ENCODE measurements around the gene DYNLRB1. TPM values are rescaled to one million over a fixed set of nuclear protein-coding genes. Genes with fewer than 3 reads are reported as not detected.

DYNLRB1 gene
- total RNA-seq, 1 experiment from 2014 or later: 127 TPM

GRCh38 chr20:34532320-34532719, 16.1 kb downstream of the DYNLRB1 start:
- Mint-ChIP-seq H3K27ac (ENCODE audit: low read depth, unreplicated experiment) (no peak overlapping the region), H3K4me3 (ENCODE audit: unreplicated experiment) (no peak overlapping the region), H3K27me3 (ENCODE audit: insufficient read depth, unreplicated experiment) (no peaks in the 10 kb centered on the region), H3K4me1 (ENCODE audit: insufficient read depth, unreplicated experiment) (peaks cover 7% of the 10 kb centered on the region), H3K9me3 (ENCODE audit: unreplicated experiment) (no peaks in the 10 kb centered on the region), H3K36me3 (ENCODE audit: insufficient read depth, unreplicated experiment) (peaks cover 73% of the 10 kb centered on the region)
- no peak for TF ChIP-seq CTCF (IDR thresholded peaks at IDR 0.05; ENCODE audit: unreplicated experiment)
- CTCF ChIA-PET: interaction anchor here (0.6 to 3.1 kb wide), 3 partner anchors 10 to 220 kb away, joined by 3 to 10 read pairs (median 3); no protein-coding TSS in a partner anchor
- intact Hi-C loops (cut with micrococcal nuclease): no loop called here
- DNase-seq (ENCODE audit: unreplicated experiment): no peak
- POLR2A ChIA-PET: interaction anchor here (0.7 to 5.7 kb wide), 3 partner anchors 16 to 182 kb away, joined by 3 to 34 read pairs (median 3); partner anchors contain the start of gene DYNLRB1
- BruUV-seq (replicated peaks): no TSS peak

- no TSS peak for BruUV-seq (replicated peaks)
- no peaks in the 10 kb centered on the region for H3K9me3 Mint-ChIP-seq (ENCODE audit: unreplicated experiment)
- intact Hi-C loops (cut with micrococcal nuclease): no loop called here
- ChIA-PET CTCF (interaction anchor here (0.6 to 3.1 kb wide), 3 partner anchors 10 to 220 kb away, joined by 3 to 10 read pairs (median 3); no protein-coding TSS in a partner anchor), POLR2A (interaction anchor here (0.7 to 5.7 kb wide), 3 partner anchors 16 to 182 kb away, joined by 3 to 34 read pairs (median 3); partner anchors contain the start of gene DYNLRB1)
- no peaks in the 10 kb centered on the region for H3K27me3 Mint-ChIP-seq (ENCODE audit: insufficient read depth, unreplicated experiment)
- no peak for TF ChIP-seq CTCF (IDR thresholded peaks at IDR 0.05; ENCODE audit: unreplicated experiment)
- H3K36me3 Mint-ChIP-seq (ENCODE audit: insufficient read depth, unreplicated experiment): peaks cover 73% of the 10 kb centered on the region
- no peak overlapping the region for H3K4me3 Mint-ChIP-seq (ENCODE audit: unreplicated experiment)
- DNase-seq (ENCODE audit: unreplicated experiment): no peak
- H3K27ac Mint-ChIP-seq (ENCODE audit: low read depth, unreplicated experiment): no peak overlapping the region
- peaks cover 7% of the 10 kb centered on the region for H3K4me1 Mint-ChIP-seq (ENCODE audit: insufficient read depth, unreplicated experiment)
These were observed 16.5 kb downstream of the DYNLRB1 start for GRCh38 chr20:34532756-34533155.

GRCh38 chr20:34534391-34535165, 18.4 kb downstream of the DYNLRB1 start:
- DNase-seq (ENCODE audit: unreplicated experiment): no peak
- BruUV-seq (replicated peaks): no TSS peak
- H3K4me1 Mint-ChIP-seq (ENCODE audit: insufficient read depth, unreplicated experiment): peaks cover 7% of the 10 kb centered on the region
- H3K4me3 Mint-ChIP-seq (ENCODE audit: unreplicated experiment): no peak overlapping the region
- H3K36me3 Mint-ChIP-seq (ENCODE audit: insufficient read depth, unreplicated experiment): peaks cover 73% of the 10 kb centered on the region
- POLR2A ChIA-PET: interaction anchor here (0.6 to 5.7 kb wide), 2 partner anchors 13 to 18 kb away, joined by 3 to 34 read pairs; partner anchors contain the start of gene DYNLRB1
- H3K27me3 Mint-ChIP-seq (ENCODE audit: insufficient read depth, unreplicated experiment): no peaks in the 10 kb centered on the region
- CTCF ChIA-PET: interaction anchor here (0.6 to 1.7 kb wide), 5 partner anchors 12 to 1923 kb away, joined by 3 read pairs; no protein-coding TSS in a partner anchor
- intact Hi-C loops (cut with micrococcal nuclease): no loop called here
- H3K27ac Mint-ChIP-seq (ENCODE audit: low read depth, unreplicated experiment): peak overlapping the region; percentile 9
- no peak for TF ChIP-seq CTCF (IDR thresholded peaks at IDR 0.05; ENCODE audit: unreplicated experiment)
- H3K9me3 Mint-ChIP-seq (ENCODE audit: unreplicated experiment): no peaks in the 10 kb centered on the region

GRCh38 chr20:34535301-34535840, 19.1 kb downstream of the DYNLRB1 start:
- Mint-ChIP-seq H3K36me3 (ENCODE audit: insufficient read depth, unreplicated experiment) (peaks cover 73% of the 10 kb centered on the region), H3K4me1 (ENCODE audit: insufficient read depth, unreplicated experiment) (peaks cover 7% of the 10 kb centered on the region), H3K4me3 (ENCODE audit: unreplicated experiment) (no peak overlapping the region), H3K27ac (ENCODE audit: low read depth, unreplicated experiment) (no peak overlapping the region), H3K27me3 (ENCODE audit: insufficient read depth, unreplicated experiment) (no peaks in the 10 kb centered on the region), H3K9me3 (ENCODE audit: unreplicated experiment) (no peaks in the 10 kb centered on the region)
- intact Hi-C loops (cut with micrococcal nuclease): no loop called here
- ChIA-PET CTCF (no interaction called here), POLR2A (interaction anchor here (5.7 kb wide), 1 partner anchor 19 kb away, joined by 34 read pairs; the partner anchor contains the start of gene DYNLRB1)
- no peak for TF ChIP-seq CTCF (IDR thresholded peaks at IDR 0.05; ENCODE audit: unreplicated experiment)
- BruUV-seq (replicated peaks): no TSS peak
- no peak for DNase-seq (ENCODE audit: unreplicated experiment)
